Nephron (organoid): ENCODE results near the gene KCNG2.

ENCODE experiments used
- H3K27ac Mint-ChIP-seq, 3 experiments: 2 replicates each; pipeline ENCODE4 v1.8.0; 2020; ENCODE audit warnings: mixed read lengths in 3 of 3, mild to moderate bottlenecking in 2 of 3, moderate library complexity in 1 of 3
- H3K27me3 Mint-ChIP-seq: 2 replicates; pipeline ENCODE4 v1.8.0; 2021; ENCODE audit warnings: low read depth, mild to moderate bottlenecking, moderate library complexity, mixed read lengths
- H3K36me3 Mint-ChIP-seq: 2 replicates; pipeline ENCODE4 v1.8.0; 2020; ENCODE audit warnings: low read depth, mixed read lengths
- H3K4me1 Mint-ChIP-seq: 2 replicates; pipeline ENCODE4 v1.8.0; 2020; ENCODE audit warnings: mixed read lengths
- H3K4me3 Mint-ChIP-seq, 3 experiments: 2 replicates each; pipeline ENCODE4 v1.8.0; 2020; ENCODE audit warnings: mild to moderate bottlenecking in 3 of 3, mixed read lengths in 3 of 3, moderate library complexity in 2 of 3
- H3K9me3 Mint-ChIP-seq: 2 replicates; pipeline ENCODE4 v1.8.0; 2020; ENCODE audit warnings: mixed read lengths
- CTCF ChIP-seq, 3 experiments: fragments of 200-600 bp; sonication (generic); IDR thresholded peaks; one replicate each; pipeline ENCODE4 v1.5.0; 2021; ENCODE audit warnings: antibody characterized with exemption in 3 of 3; ENCODE audit not compliant: unreplicated experiment in 3 of 3

Gene KCNG2

GRCh38 chr18:79806976-79807841 is 9.5 kb downstream of the KCNG2 start:
- H3K4me1 Mint-ChIP-seq: peaks cover 7% of the 10 kb centered on the region
- H3K27me3 Mint-ChIP-seq: peaks cover 31% of the 10 kb centered on the region
- no peak for TF ChIP-seq CTCF (IDR thresholded peaks at IDR 0.05; ENCODE audit: unreplicated experiment in 3 of 3)
- no peak overlapping the region for H3K4me3 Mint-ChIP-seq
- no peaks in the 10 kb centered on the region for H3K36me3 Mint-ChIP-seq
- peaks cover 3% of the 10 kb centered on the region for H3K9me3 Mint-ChIP-seq
- no peak overlapping the region for H3K27ac Mint-ChIP-seq

- H3K36me3 Mint-ChIP-seq: no peaks in the 10 kb centered on the region
- peaks cover 3% of the 10 kb centered on the region for H3K9me3 Mint-ChIP-seq
- H3K27ac Mint-ChIP-seq: no peak overlapping the region
- H3K4me1 Mint-ChIP-seq: peaks cover 7% of the 10 kb centered on the region
- TF ChIP-seq CTCF (IDR thresholded peaks at IDR 0.05; ENCODE audit: unreplicated experiment in 3 of 3): no peak
- no peak overlapping the region for H3K4me3 Mint-ChIP-seq
- H3K27me3 Mint-ChIP-seq: peaks cover 30% of the 10 kb centered on the region
These were observed 11.9 kb downstream of the KCNG2 start for GRCh38 chr18:79809482-79810192.

- Mint-ChIP-seq H3K36me3 (no peaks in the 10 kb centered on the region), H3K27me3 (peaks cover 21% of the 10 kb centered on the region), H3K4me3 (no peak overlapping the region), H3K4me1 (no peaks in the 10 kb centered on the region), H3K9me3 (peaks cover 3% of the 10 kb centered on the region), H3K27ac (no peak overlapping the region)
- no peak for TF ChIP-seq CTCF (IDR thresholded peaks at IDR 0.05; ENCODE audit: unreplicated experiment in 3 of 3)
These were observed 14.3 kb downstream of the KCNG2 start for GRCh38 chr18:79812052-79812451.

DNA sequence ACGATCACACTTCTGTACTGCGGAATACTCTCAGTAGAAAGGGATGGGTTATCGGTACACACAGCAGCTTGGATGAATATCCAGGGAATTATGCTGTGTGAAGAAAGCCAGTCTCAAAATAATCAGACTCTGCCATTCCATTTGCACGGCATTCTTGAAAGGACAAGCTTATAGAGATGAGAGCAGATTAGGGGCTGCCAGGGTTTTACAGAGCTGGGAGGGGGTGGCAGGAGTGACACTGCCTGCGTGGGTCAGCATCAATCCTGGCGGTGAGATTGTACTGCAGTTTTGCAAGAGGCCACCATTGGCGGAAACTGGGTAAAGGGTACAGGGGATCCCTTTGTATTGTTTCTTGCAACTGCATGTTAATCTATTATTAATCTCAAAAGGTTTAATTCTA is 16.6 kb downstream of the KCNG2 start:
- peaks cover 3% of the 10 kb centered on the region for H3K9me3 Mint-ChIP-seq
- H3K36me3 Mint-ChIP-seq: no peaks in the 10 kb centered on the region
- TF ChIP-seq CTCF (IDR thresholded peaks at IDR 0.05; ENCODE audit: unreplicated experiment in 3 of 3): no peak
- no peak overlapping the region for H3K4me3 Mint-ChIP-seq
- no peak overlapping the region for H3K27ac Mint-ChIP-seq
- peaks cover 17% of the 10 kb centered on the region for H3K27me3 Mint-ChIP-seq
- H3K4me1 Mint-ChIP-seq: no peaks in the 10 kb centered on the region

GRCh38 chr18:79815657-79816056 is 17.9 kb downstream of the KCNG2 start:
- TF ChIP-seq CTCF (IDR thresholded peaks at IDR 0.05; ENCODE audit: unreplicated experiment in 3 of 3): no peak
- Mint-ChIP-seq H3K27ac (no peak overlapping the region), H3K36me3 (no peaks in the 10 kb centered on the region), H3K4me3 (no peak overlapping the region), H3K9me3 (no peaks in the 10 kb centered on the region), H3K4me1 (no peaks in the 10 kb centered on the region), H3K27me3 (peaks cover 25% of the 10 kb centered on the region)
